Brain microvascular endothelial cell (primary cell): ENCODE results near the gene TJP1.

Source experiments
- DNase-seq: peaks from one replicate; pipeline ENCODE4 v3.0.0-alpha.2; 2020
- H3K27ac ChIP-seq: fragments of 250-450 bp; sonication (Bioruptor Pico); 2 replicates; pipeline ENCODE4 v1.5.1; 2020; ENCODE audit warnings: mild to moderate bottlenecking, moderate library complexity
- H3K27me3 ChIP-seq: fragments of 250-450 bp; sonication (Bioruptor Pico); replicated peaks from 2 replicates; pipeline ENCODE4 v1.5.1; 2020; ENCODE audit warnings: mild to moderate bottlenecking
- H3K36me3 ChIP-seq: fragments of 250-450 bp; sonication (Bioruptor Pico); replicated peaks from 2 replicates; pipeline ENCODE4 v1.5.1; 2020; ENCODE audit warnings: mild to moderate bottlenecking
- H3K4me3 ChIP-seq: 2 replicates; pipeline ENCODE4 v1.5.1; 2011; ENCODE audit warnings: low read depth, mild to moderate bottlenecking, control low read depth, low read length, moderate library complexity
- in situ Hi-C: cut with HindIII; loops from 2 replicates; pipeline ENCODE4 v1.10.0; 2017; ENCODE audit warnings: low sequenced_read_pairs, low pct_ligation_motif_present
- TF ChIP-seq, protein P1 (sequence below): IDR thresholded peaks from 2 replicates; pipeline ENCODE4 v1.5.1; 2011; ENCODE audit warnings: low read depth, mild to moderate bottlenecking, moderate library complexity, low read length, control low read depth, inconsistent platforms; ENCODE audit errors: missing control alignments

Gene TJP1

DNA sequence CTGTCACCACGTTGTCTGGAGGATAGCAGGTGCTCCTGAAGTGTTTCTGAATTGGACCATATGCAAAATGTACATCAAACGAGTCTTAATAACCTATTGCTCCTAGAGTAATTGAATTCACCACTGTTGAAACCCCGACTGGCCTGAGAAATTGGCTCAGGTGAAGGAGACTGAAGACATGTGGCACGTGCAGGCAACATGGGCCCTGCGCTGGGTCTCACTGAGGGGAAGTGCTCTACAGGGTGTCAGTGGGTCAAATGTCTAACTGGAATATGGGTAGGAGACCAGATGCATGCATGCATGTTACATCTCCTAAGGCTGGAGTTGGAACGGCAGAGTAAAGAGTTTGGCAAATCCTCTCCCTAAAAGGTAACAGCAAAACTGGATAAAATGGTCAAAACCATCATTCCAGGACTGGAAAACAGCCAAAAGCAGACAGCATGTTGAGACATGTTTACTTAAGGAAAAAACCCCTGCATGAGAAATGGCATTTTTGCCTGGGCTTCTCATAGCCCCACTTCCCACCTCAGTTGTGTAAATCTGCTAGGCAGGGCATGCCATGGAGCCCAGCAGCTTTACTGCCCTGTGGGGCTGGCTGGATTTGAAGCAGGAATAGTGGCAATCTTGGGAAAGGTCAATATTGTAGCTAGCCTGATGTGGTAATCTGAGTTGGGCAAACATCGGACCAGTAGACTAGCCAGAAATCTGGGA is 131.3 kb downstream of the TJP1 start:
- Histone ChIP-seq H3K27me3 (no peaks in the 10 kb centered on the region), H3K27ac (no peak overlapping the region), H3K36me3 (no peaks in the 10 kb centered on the region), H3K4me3 (no peak overlapping the region)
- TF ChIP-seq, protein P1, sequence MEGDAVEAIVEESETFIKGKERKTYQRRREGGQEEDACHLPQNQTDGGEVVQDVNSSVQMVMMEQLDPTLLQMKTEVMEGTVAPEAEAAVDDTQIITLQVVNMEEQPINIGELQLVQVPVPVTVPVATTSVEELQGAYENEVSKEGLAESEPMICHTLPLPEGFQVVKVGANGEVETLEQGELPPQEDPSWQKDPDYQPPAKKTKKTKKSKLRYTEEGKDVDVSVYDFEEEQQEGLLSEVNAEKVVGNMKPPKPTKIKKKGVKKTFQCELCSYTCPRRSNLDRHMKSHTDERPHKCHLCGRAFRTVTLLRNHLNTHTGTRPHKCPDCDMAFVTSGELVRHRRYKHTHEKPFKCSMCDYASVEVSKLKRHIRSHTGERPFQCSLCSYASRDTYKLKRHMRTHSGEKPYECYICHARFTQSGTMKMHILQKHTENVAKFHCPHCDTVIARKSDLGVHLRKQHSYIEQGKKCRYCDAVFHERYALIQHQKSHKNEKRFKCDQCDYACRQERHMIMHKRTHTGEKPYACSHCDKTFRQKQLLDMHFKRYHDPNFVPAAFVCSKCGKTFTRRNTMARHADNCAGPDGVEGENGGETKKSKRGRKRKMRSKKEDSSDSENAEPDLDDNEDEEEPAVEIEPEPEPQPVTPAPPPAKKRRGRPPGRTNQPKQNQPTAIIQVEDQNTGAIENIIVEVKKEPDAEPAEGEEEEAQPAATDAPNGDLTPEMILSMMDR: no peak
- no peak for DNase-seq
- in situ Hi-C loops: no loop called here

DNA sequence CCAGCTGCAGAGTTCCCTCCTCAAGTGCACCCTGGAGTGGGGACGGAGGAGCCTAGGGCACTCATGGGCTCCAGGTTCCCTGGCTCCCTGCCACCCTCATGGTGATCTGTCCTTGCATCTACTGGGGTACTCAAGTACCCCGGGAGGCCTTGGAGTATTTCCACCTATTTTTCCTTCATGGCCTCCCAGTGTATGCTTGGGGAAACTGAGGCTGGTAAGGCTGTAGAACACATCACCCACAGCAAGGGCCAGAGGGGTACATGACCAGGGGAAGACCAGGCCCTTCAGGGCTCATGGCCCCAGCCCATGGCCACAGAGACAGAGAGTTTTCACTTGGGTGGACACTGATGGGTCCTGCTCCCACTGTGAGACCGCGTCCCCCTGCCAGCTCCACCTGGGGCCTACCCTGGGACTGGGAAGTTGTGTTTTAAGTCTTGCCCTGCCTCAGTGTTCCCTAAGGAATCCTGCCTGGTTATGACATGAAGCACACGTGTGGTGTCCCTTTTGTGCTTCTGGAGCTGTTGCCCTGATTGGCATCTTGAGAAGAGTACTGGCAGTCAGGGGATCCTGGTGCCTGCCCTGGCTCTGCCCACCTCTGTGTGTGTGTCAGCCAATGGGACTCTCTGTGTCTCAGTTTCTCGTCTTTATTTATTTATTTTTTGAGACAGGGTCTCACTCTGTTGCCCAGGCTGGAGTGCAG is 132.8 kb downstream of the TJP1 start:
- H3K27ac ChIP-seq: no peak overlapping the region
- TF ChIP-seq, protein P1: no peak
- DNase-seq: no peak
- no peaks in the 10 kb centered on the region for H3K36me3 ChIP-seq
- in situ Hi-C loops: no loop called here
- no peak overlapping the region for H3K4me3 ChIP-seq
- H3K27me3 ChIP-seq: no peaks in the 10 kb centered on the region

DNA sequence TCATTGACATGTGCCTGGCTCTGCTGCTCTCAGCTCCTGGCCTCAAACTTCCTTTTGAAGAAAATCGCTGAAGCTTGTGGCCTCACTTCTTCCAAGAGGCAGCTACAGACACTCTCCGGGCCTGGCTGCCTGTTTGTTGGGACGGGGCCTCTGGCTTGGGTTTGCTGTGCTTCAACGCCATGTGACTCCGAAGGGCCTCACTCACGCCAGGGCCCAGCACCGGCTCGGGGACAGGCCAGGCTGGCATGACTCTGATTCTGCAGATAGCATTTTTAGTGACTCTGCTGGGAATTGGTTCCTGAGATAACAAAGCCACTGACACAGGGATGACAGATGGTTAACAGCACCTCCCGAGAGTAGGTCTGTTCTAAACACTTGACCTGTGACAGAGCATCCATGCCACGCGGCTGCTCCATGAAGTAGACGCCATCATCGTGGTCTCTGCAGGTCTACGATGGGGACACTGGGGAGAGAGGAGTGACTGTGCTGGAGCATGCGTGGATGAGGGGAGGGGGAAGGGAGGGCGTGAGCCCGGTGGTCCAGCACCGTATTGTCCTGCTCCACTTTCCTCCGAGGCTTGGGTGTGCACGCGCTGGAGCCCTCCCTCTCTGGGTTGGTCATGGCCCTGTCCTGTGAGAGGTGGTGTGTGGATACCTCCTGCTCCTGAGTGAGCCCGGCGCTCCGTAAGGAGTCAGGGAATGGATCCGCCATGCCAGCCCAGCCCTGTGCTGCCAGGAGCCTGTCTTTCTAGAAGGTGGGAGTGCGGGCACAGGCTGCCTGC is 133.6 kb downstream of the TJP1 start:
- TF ChIP-seq, protein P1: no peak
- no peaks in the 10 kb centered on the region for H3K27me3 ChIP-seq
- H3K4me3 ChIP-seq: no peak overlapping the region
- no peak overlapping the region for H3K27ac ChIP-seq
- in situ Hi-C loops: no loop called here
- DNase-seq: no peak
- H3K36me3 ChIP-seq: no peaks in the 10 kb centered on the region

DNA sequence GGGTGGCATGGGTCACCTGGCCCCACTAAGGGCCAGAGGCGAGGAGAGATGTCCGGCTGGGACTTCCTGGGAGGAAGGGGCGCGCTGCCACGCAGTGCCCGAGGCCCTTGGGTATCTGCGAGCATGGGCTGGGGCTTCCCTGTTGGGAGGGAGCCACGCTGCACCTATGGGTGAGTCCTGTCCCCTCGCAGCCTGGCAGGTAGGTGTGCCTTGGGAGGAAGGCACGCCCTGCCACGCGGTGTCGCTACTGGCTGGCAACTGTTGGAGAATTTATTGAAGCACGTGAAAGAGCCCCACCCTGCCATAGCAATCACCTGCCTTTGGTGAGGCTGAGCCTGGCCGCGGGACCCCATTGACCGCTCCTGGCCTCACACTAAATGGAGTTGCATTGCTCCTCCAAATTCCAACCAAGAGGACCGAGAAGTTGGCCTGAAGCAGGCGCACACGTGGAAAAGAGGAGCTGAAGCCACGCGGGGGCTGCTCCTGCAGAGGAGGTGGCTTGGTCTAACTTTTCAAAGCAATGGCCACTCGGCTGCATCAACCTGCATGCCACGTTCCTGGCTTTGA is 134.2 kb downstream of the TJP1 start:
- no peak for DNase-seq
- in situ Hi-C loops: no loop called here

DNA sequence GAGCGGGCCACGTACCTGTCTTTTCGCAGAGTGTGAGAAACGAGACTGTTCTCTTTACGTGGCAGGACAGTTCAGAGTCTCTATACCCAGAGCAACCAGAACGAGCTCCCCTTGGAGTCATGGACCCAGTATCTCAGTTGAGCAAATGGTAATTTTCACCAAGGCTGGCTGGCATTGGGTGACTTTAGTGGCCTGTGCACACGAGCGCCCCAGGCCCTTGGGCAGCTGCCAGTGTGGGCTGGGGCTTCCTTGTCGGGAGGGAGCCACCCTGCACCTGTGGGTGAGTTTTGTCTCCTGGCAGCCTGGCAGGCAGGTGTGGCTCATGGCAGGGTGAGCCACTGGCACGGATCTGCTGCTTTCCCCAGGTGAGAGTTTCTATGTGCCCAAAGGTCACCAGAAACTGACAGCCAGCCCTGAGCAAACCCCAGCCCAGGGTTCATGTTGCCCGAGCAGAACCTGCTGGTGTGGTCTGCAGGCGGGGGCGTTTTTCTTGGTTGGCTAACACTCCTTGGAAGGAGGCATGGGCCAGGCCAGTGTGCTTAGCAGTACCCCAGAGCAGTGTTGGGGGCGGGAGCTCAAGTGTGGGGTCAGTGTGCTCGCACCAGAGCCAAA is 135.0 kb downstream of the TJP1 start:
- in situ Hi-C loops: no loop called here
- no peak overlapping the region for H3K4me3 ChIP-seq
- H3K27me3 ChIP-seq: no peaks in the 10 kb centered on the region
- H3K36me3 ChIP-seq: no peaks in the 10 kb centered on the region
- no peak overlapping the region for H3K27ac ChIP-seq
- DNase-seq: no peak
- TF ChIP-seq, protein P1: no peak

More for the DNA sequence above, 134.2 kb downstream of the TJP1 start:
- TF ChIP-seq, protein P1: no peak
- no peak overlapping the region for H3K4me3 ChIP-seq
- no peaks in the 10 kb centered on the region for H3K36me3 ChIP-seq
- H3K27ac ChIP-seq: no peak overlapping the region
- H3K27me3 ChIP-seq: no peaks in the 10 kb centered on the region
